ENCODE results near the gene WDHD1. TPM values are rescaled to one million over a fixed set of nuclear protein-coding genes. Genes with fewer than 3 reads are reported as not detected.

The WDHD1 gene
- total RNA-seq, 2 experiments from 2014 or later, result 33.5 to 60.3 TPM

- Histone ChIP-seq H3K79me2 (ENCODE audit: insufficient read depth, low read depth, low read length) (peaks cover 8% of the 10 kb centered on the region; the same call in 1 of the 2 replicates), H3K9me2 (ENCODE audit: insufficient read depth, low read length) (no peaks in the 10 kb centered on the region), H3K4me1 (ENCODE audit: insufficient read depth, low read length, poor library complexity, severe bottlenecking) (peaks cover 8% of the 10 kb centered on the region), H2AFZ (ENCODE audit: low read length) (peak overlapping the region; percentile 82), H3K9me3 (ENCODE audit: low read length) (no peaks in the 10 kb centered on the region), H3K4me3 (ENCODE audit: low read depth, low read length, poor library complexity, severe bottlenecking) (peak overlapping the region; percentile 87), H3K27ac (ENCODE audit: low read depth, low read length, poor library complexity, severe bottlenecking) (peak overlapping the region; percentile 46), H3K36me3 (ENCODE audit: insufficient read depth, low read length) (no peaks in the 10 kb centered on the region), H3K4me2 (ENCODE audit: low read length) (peak overlapping the region; percentile 81), H4K20me1 (ENCODE audit: insufficient read depth, low read length) (no peaks in the 10 kb centered on the region)
- TF ChIP-seq EZH2phosphoT487 (IDR thresholded peaks at IDR 0.05; ENCODE audit: borderline replicate concordance, low read depth, low read length) (no peak), CTCF (conservative IDR thresholded peaks at IDR 0.05; ENCODE audit: low read length) (0 out of 2 replicates have a peak, but pooled peaks have one; percentile 13)
- intact Hi-C loops (cut with micrococcal nuclease; ENCODE audit: unreplicated experiment), result loop anchor here (5.0 kb wide), 2 partner anchors 335 to 370 kb away; partner anchors contain the start of genes FBXO34 and SAMD4A
- CTCF ChIA-PET (ENCODE audit: unreplicated experiment), result no interaction called here
- POLR2A ChIA-PET, result interaction anchor here (0.6 to 1.0 kb wide), 3 partner anchors 15 to 374 kb away, joined by 3 to 6 read pairs (median 3); no protein-coding TSS in a partner anchor
- BruUV-seq (replicated peaks), result no TSS peak
- DNase-seq (ENCODE audit: low spot score), result peak; percentile 82
Observed at GRCh38 chr14:54902143-54902520, 124.8 kb downstream of the WDHD1 start.

GRCh38 chr14:54901380-54902142 is 125.3 kb downstream of the WDHD1 start:
- no peaks in the 10 kb centered on the region for H3K9me3 ChIP-seq (ENCODE audit: low read length)
- POLR2A ChIA-PET, result interaction anchor here (0.6 to 1.0 kb wide), 6 partner anchors 14 to 376 kb away, joined by 3 to 7 read pairs (median 3); no protein-coding TSS in a partner anchor
- peak overlapping the region; percentile 46 for H3K27ac ChIP-seq (ENCODE audit: low read depth, low read length, poor library complexity, severe bottlenecking)
- no peaks in the 10 kb centered on the region for H3K9me2 ChIP-seq (ENCODE audit: insufficient read depth, low read length)
- CTCF ChIA-PET (ENCODE audit: unreplicated experiment), result interaction anchor here (0.6 kb wide), 1 partner anchor 142 kb away, joined by 8 read pairs; no protein-coding TSS in a partner anchor
- peak; percentile 13 for DNase-seq (ENCODE audit: low spot score)
- no peaks in the 10 kb centered on the region for H4K20me1 ChIP-seq (ENCODE audit: insufficient read depth, low read length)
- H3K79me2 ChIP-seq (ENCODE audit: insufficient read depth, low read depth, low read length), result peaks cover 8% of the 10 kb centered on the region; the same call in 1 of the 2 replicates
- no peak for TF ChIP-seq EZH2phosphoT487 (IDR thresholded peaks at IDR 0.05; ENCODE audit: borderline replicate concordance, low read depth, low read length)
- no peak for TF ChIP-seq CTCF (conservative IDR thresholded peaks at IDR 0.05; ENCODE audit: low read length)
- intact Hi-C loops (cut with micrococcal nuclease; ENCODE audit: unreplicated experiment), result loop anchor here (5.0 kb wide), 2 partner anchors 334 to 371 kb away; partner anchors contain the start of genes FBXO34 and SAMD4A
- H3K4me3 ChIP-seq (ENCODE audit: low read depth, low read length, poor library complexity, severe bottlenecking), result peak overlapping the region; percentile 87
- H3K4me1 ChIP-seq (ENCODE audit: insufficient read depth, low read length, poor library complexity, severe bottlenecking), result peaks cover 8% of the 10 kb centered on the region
- BruUV-seq (replicated peaks), result no TSS peak
- no peaks in the 10 kb centered on the region for H3K36me3 ChIP-seq (ENCODE audit: insufficient read depth, low read length)
- H2AFZ ChIP-seq (ENCODE audit: low read length), result peak overlapping the region; percentile 82
- H3K4me2 ChIP-seq (ENCODE audit: low read length), result peak overlapping the region; percentile 81
